Activated CD4-positive, alpha-beta T cell treated with anti-CD3 and anti-CD28 coated beads, Interleukin-2, amount 50 U/mL, for 24 hours (primary cell): Measurements from ENCODE around the gene RAB15.
"Not testable (repeated sequence)": the region's sequence is repeated elsewhere in the genome, so short reads cannot be mapped to it uniquely, and the experiment has no call there.

Source experiments
- DNase-seq, 2 donors: peaks; one replicate each; pipeline ENCODE4 v3.0.0-alpha.2; 2020; ENCODE audit warnings: low read depth in 1 of 2, low spot score in 1 of 2

The RAB15 gene

GRCh38 chr14:64913477-64913876 is 58.7 kb downstream of the RAB15 start:
- not testable (repeated sequence) for DNase-seq

- no peak for DNase-seq
These were observed 59.9 kb downstream of the RAB15 start for GRCh38 chr14:64912261-64912660.

DNA sequence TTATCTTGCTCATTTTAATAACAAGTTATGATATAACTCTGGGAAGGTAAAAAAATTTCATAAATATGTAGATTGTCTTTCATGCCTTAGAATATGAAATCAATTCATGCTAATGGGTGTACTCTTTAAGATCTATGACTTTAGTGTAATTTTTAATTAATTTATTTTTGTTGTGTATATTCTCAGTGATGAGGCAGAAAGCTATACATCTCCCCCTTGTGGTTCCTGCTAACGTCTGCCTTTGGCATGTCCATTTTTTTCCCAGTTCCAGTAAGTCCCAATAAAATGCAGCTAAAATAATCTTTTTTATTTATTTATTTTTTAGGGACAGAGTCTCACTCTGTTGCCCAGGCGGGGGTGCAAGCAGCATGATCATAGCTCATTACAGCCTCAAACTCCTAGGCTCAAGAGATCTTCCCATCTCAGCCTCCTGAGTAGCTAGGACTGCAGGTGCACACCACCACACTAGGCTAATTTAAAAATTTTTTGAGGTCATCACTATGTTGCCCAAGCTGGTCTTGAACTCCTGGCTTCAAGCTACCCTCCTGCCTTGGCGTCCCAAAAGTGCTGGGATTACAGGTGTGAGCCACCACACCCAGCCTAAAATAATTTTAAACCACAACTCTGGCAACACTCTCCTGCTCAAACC is 61.2 kb downstream of the RAB15 start:
- no peak for DNase-seq

GRCh38 chr14:64906022-64906421 is 66.1 kb downstream of the RAB15 start:
- no peak for DNase-seq

DNA sequence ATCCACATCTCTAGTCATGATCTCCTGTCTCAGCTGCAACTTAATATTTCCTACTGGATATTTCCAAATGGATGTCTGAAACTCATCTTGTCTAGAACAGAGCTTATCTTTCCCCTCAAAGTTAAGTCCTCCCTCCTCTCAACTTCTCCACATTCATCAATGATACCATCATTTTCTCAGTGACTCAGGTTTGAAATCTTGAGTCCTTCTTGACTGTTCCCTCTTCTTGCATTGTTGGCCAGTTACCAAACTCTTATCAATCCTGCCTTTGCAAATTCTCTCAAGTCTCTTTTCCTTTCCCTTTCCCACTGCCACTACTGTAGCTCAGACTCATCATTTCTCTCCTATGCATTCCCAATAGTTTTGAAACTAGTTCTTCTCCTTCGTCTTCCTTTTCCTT is 72.2 kb downstream of the RAB15 start:
- no peak for DNase-seq
